A673 (cell line): ENCODE results near the gene GPC6. TPM values are rescaled to one million over a fixed set of nuclear protein-coding genes. Genes with fewer than 3 reads are reported as not detected.

ENCODE experiments used
- BruUV-seq: library from RNA; stranded (reverse); fragments of 400-500 nt; replicated peaks from 2 replicates; lab custom pipeline; 2021; lab: Mats Ljungman, UMichigan
- CTCF ChIA-PET: fragments of 300-600 bp; sonication (Branson Sonifier 250); formaldehyde crosslinking; loops from one replicate; lab custom pipeline; 2022; ENCODE audit warnings: antibody characterized with exemption; lab: Charles Lee
- POLR2A ChIA-PET: fragments of 300-600 bp; sonication (Branson Sonifier 250); formaldehyde crosslinking; loops from one replicate; lab custom pipeline; 2022; ENCODE audit warnings: antibody characterized with exemption; ENCODE audit not compliant: low non-redundant PET; lab: Charles Lee
- DNase-seq: peaks from one replicate; pipeline ENCODE4 v3.0.0-alpha.2; 2015; ENCODE audit warnings: low spot score
- H3K27ac ChIP-seq: fragments of 200-600 bp; sonication (generic); 2 replicates; pipeline ENCODE4 v1.5.1; 2016; ENCODE audit warnings: mixed run types, low read depth, mild to moderate bottlenecking, mixed read lengths, antibody characterized with exemption, low read length; ENCODE audit not compliant: poor library complexity, severe bottlenecking
- H3K27me3 ChIP-seq: fragments of 200-600 bp; sonication (generic); replicated peaks from 2 replicates; pipeline ENCODE4 v1.6.1; 2017; ENCODE audit warnings: mixed run types, low read depth, mild to moderate bottlenecking, mixed read lengths, antibody characterized with exemption, low read length; ENCODE audit not compliant: insufficient read depth, poor library complexity
- H3K36me3 ChIP-seq: fragments of 200-600 bp; sonication (generic); 2 replicates; pipeline ENCODE4 v1.6.1; 2016; ENCODE audit warnings: mixed run types, mild to moderate bottlenecking, mixed read lengths, antibody characterized with exemption, low read length; ENCODE audit not compliant: insufficient read depth, poor library complexity, severe bottlenecking
- H3K4me1 ChIP-seq: fragments of 200-600 bp; sonication (generic); 2 replicates; pipeline ENCODE4 v1.6.1; 2017; ENCODE audit warnings: mixed run types, mild to moderate bottlenecking, mixed read lengths, antibody characterized with exemption, low read length; ENCODE audit not compliant: insufficient read depth, poor library complexity, severe bottlenecking
- H3K4me3 ChIP-seq: fragments of 200-600 bp; sonication (generic); 2 replicates; pipeline ENCODE4 v1.5.1; 2016; ENCODE audit warnings: low read depth, mixed run types, mild to moderate bottlenecking, mixed read lengths, low read length; ENCODE audit not compliant: poor library complexity, severe bottlenecking
- H3K9me3 ChIP-seq: fragments of 200-600 bp; sonication (generic); 2 replicates; pipeline ENCODE4 v1.6.1; 2016; ENCODE audit warnings: mixed run types, low read depth, mild to moderate bottlenecking, mixed read lengths, antibody characterized with exemption, low read length; ENCODE audit not compliant: poor library complexity, severe bottlenecking
- CTCF ChIP-seq: fragments of 300-800, 200-600 bp; sonication (generic); conservative IDR thresholded peaks from 2 replicates; pipeline ENCODE4 v1.5.1; 2017; ENCODE audit warnings: low read depth, mild to moderate bottlenecking, antibody characterized with exemption, low read length, moderate library complexity, mixed read lengths
- EZH2 ChIP-seq: fragments of 200-600 bp; sonication (generic); IDR thresholded peaks from 2 replicates; pipeline ENCODE4 v1.6.1; 2017; ENCODE audit warnings: borderline replicate concordance, low read depth, mild to moderate bottlenecking, mixed read lengths, antibody characterized with exemption, low read length; ENCODE audit not compliant: poor library complexity, severe bottlenecking
- intact Hi-C: fragments of 100-400 bp; cut with micrococcal nuclease; formaldehyde crosslinking; loops from one replicate; pipeline ENCODE4 v1.10.0; 2022; ENCODE audit not compliant: unreplicated experiment
- total RNA-seq: library from RNA; stranded (reverse); gene quantifications from 2 replicates; pipeline ENCODE4 v1.2.3, GENCODE V29; 2021

Gene GPC6
- total RNA-seq, 1 experiment from 2014 or later: 23.3 TPM

GRCh38 chr13:94214121-94214520 lies 987.5 kb downstream of the GPC6 start:
- H3K4me3 ChIP-seq: no peak overlapping the region
- POLR2A ChIA-PET: no interaction called here
- H3K36me3 ChIP-seq: no peaks in the 10 kb centered on the region
- H3K4me1 ChIP-seq: peaks cover 33% of the 10 kb centered on the region
- CTCF ChIA-PET: no interaction called here
- intact Hi-C loops: no loop called here
- DNase-seq: no peak
- BruUV-seq: no TSS peak
- TF ChIP-seq CTCF: no peak
- TF ChIP-seq EZH2: no peak
- no peaks in the 10 kb centered on the region for H3K9me3 ChIP-seq
- no peaks in the 10 kb centered on the region for H3K27me3 ChIP-seq
- H3K27ac ChIP-seq: no peak overlapping the region

- BruUV-seq: no TSS peak
Observed at GRCh38 chr13:94214975-94215374, 988.4 kb downstream of the GPC6 start.

GRCh38 chr13:94216476-94216875 lies 989.9 kb downstream of the GPC6 start:
- Histone ChIP-seq H3K4me3 (no peak overlapping the region), H3K27me3 (no peaks in the 10 kb centered on the region), H3K4me1 (peaks cover 19% of the 10 kb centered on the region), H3K27ac (no peak overlapping the region), H3K9me3 (no peaks in the 10 kb centered on the region), H3K36me3 (no peaks in the 10 kb centered on the region)
- POLR2A ChIA-PET: no interaction called here
- CTCF ChIA-PET: no interaction called here
- no peak for DNase-seq
- TF ChIP-seq EZH2: no peak
- no peak for TF ChIP-seq CTCF
- no TSS peak for BruUV-seq
- intact Hi-C loops: no loop called here

More at GRCh38 chr13:94214975-94215374, 988.4 kb downstream of the GPC6 start:
- POLR2A ChIA-PET: no interaction called here
- Histone ChIP-seq H3K4me3 (no peak overlapping the region), H3K27ac (no peak overlapping the region), H3K27me3 (no peaks in the 10 kb centered on the region), H3K4me1 (peaks cover 28% of the 10 kb centered on the region), H3K9me3 (no peaks in the 10 kb centered on the region), H3K36me3 (no peaks in the 10 kb centered on the region)
- CTCF ChIA-PET: no interaction called here
- intact Hi-C loops: no loop called here
- DNase-seq: no peak
- no peak for TF ChIP-seq EZH2
- no peak for TF ChIP-seq CTCF
